ENCODE data around the gene KIT. TPM values are rescaled to one million over a fixed set of nuclear protein-coding genes. Genes with fewer than 3 reads are reported as not detected.

Gene KIT
- total RNA-seq, 1 donor from 2014 or later, result 8.1 TPM

DNA sequence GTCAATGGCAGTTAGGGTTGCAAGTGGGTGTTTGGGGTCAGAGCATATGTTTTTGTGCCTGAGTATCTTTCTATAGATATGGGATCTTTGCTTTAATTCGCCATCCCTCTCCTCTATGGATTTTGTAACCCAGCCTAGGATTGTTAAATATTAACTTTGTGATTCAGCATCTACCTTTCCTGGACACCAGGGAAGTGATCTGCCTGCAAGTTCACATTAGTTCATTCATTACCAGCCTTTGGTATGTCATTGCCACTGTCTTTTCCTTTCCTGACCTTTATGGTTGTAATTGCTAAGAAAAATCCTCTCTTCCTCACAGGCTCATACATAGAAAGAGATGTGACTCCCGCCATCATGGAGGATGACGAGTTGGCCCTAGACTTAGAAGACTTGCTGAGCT lies 73.8 kb downstream of the KIT start:
- no peaks in the 10 kb centered on the region for H3K4me1 ChIP-seq (ENCODE audit: insufficient read depth, low read length)
- TF ChIP-seq, protein P1, sequence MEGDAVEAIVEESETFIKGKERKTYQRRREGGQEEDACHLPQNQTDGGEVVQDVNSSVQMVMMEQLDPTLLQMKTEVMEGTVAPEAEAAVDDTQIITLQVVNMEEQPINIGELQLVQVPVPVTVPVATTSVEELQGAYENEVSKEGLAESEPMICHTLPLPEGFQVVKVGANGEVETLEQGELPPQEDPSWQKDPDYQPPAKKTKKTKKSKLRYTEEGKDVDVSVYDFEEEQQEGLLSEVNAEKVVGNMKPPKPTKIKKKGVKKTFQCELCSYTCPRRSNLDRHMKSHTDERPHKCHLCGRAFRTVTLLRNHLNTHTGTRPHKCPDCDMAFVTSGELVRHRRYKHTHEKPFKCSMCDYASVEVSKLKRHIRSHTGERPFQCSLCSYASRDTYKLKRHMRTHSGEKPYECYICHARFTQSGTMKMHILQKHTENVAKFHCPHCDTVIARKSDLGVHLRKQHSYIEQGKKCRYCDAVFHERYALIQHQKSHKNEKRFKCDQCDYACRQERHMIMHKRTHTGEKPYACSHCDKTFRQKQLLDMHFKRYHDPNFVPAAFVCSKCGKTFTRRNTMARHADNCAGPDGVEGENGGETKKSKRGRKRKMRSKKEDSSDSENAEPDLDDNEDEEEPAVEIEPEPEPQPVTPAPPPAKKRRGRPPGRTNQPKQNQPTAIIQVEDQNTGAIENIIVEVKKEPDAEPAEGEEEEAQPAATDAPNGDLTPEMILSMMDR (IDR thresholded peaks at IDR 0.05; ENCODE audit: insufficient read depth, low read depth, low read length), result no peak
- no peak for TF ChIP-seq EZH2 (IDR thresholded peaks at IDR 0.05; ENCODE audit: insufficient read depth, low read length)
- FAIRE-seq, result no peak
- Mint-ChIP-seq H3K9me3 (ENCODE audit: unreplicated experiment) (no peaks in the 10 kb centered on the region), H3K27ac (ENCODE audit: unreplicated experiment) (no peak overlapping the region), H3K4me1 (ENCODE audit: low read depth, unreplicated experiment) (no peaks in the 10 kb centered on the region), H3K4me3 (ENCODE audit: unreplicated experiment) (no peak overlapping the region), H3K36me3 (ENCODE audit: low read depth, unreplicated experiment) (no peaks in the 10 kb centered on the region), H3K27me3 (ENCODE audit: low read depth, unreplicated experiment) (no peaks in the 10 kb centered on the region)
- H3K36me3 ChIP-seq (ENCODE audit: insufficient read depth, low read length), result no peaks in the 10 kb centered on the region
- H3K27ac ChIP-seq (ENCODE audit: low read depth, low read length), result no peak overlapping the region
- no peak overlapping the region for H3K4me3 ChIP-seq (ENCODE audit: insufficient read depth, low read depth, low read length)
- no peaks in the 10 kb centered on the region for H3K79me2 ChIP-seq (ENCODE audit: insufficient read depth, low read length)
- no peaks in the 10 kb centered on the region for H3K9me3 ChIP-seq (ENCODE audit: insufficient read depth, low read depth, low read length)
- H4K20me1 ChIP-seq (ENCODE audit: insufficient read depth, low read length), result no peaks in the 10 kb centered on the region
- H3K4me2 ChIP-seq (ENCODE audit: low read length), result no peak overlapping the region
- DNase-seq (ENCODE audit: low read depth), result no peak
- no peak overlapping the region for H3K9ac ChIP-seq (ENCODE audit: low read length)
- no peaks in the 10 kb centered on the region for H3K27me3 ChIP-seq (ENCODE audit: insufficient read depth, low read length)
- H2AFZ ChIP-seq (ENCODE audit: low read depth, low read length), result no peak overlapping the region

DNA sequence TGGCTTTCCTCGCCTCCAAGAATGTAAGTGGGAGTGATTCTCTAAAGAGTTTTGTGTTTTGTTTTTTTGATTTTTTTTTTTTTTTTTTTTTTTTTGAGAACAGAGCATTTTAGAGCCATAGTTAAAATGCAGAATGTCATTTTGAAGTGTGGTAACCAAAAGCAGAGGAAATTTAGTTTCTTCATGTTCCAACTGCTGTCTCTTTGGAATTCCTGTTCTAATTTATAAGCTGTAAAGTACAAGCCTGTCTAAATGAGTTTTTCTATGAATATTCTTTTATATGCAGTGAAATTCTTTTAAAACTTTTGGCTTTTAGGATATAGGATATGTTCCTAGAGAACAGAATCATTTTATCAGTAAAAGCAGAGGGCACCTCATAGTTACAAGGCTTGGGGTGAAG lies 74.2 kb downstream of the KIT start:
- Histone ChIP-seq H4K20me1 (ENCODE audit: insufficient read depth, low read length) (no peaks in the 10 kb centered on the region), H3K27ac (ENCODE audit: low read depth, low read length) (no peak overlapping the region), H3K4me1 (ENCODE audit: insufficient read depth, low read length) (no peaks in the 10 kb centered on the region), H3K79me2 (ENCODE audit: insufficient read depth, low read length) (no peaks in the 10 kb centered on the region), H3K4me2 (ENCODE audit: low read length) (no peak overlapping the region), H3K9ac (ENCODE audit: low read length) (no peak overlapping the region), H2AFZ (ENCODE audit: low read depth, low read length) (no peak overlapping the region), H3K36me3 (ENCODE audit: insufficient read depth, low read length) (no peaks in the 10 kb centered on the region), H3K9me3 (ENCODE audit: insufficient read depth, low read depth, low read length) (no peaks in the 10 kb centered on the region), H3K27me3 (ENCODE audit: insufficient read depth, low read length) (no peaks in the 10 kb centered on the region), H3K4me3 (ENCODE audit: insufficient read depth, low read depth, low read length) (no peak overlapping the region)
- FAIRE-seq (no peak), DNase-seq (ENCODE audit: low read depth) (no peak)
- H3K27ac Mint-ChIP-seq (ENCODE audit: unreplicated experiment), result no peak overlapping the region
- no peaks in the 10 kb centered on the region for H3K9me3 Mint-ChIP-seq (ENCODE audit: unreplicated experiment)
- H3K27me3 Mint-ChIP-seq (ENCODE audit: low read depth, unreplicated experiment), result no peaks in the 10 kb centered on the region
- H3K4me1 Mint-ChIP-seq (ENCODE audit: low read depth, unreplicated experiment), result no peaks in the 10 kb centered on the region
- no peak for TF ChIP-seq EZH2 (IDR thresholded peaks at IDR 0.05; ENCODE audit: insufficient read depth, low read length)
- TF ChIP-seq, protein P1 (IDR thresholded peaks at IDR 0.05; ENCODE audit: insufficient read depth, low read depth, low read length), result no peak
- H3K36me3 Mint-ChIP-seq (ENCODE audit: low read depth, unreplicated experiment), result no peaks in the 10 kb centered on the region
- H3K4me3 Mint-ChIP-seq (ENCODE audit: unreplicated experiment), result no peak overlapping the region

DNA sequence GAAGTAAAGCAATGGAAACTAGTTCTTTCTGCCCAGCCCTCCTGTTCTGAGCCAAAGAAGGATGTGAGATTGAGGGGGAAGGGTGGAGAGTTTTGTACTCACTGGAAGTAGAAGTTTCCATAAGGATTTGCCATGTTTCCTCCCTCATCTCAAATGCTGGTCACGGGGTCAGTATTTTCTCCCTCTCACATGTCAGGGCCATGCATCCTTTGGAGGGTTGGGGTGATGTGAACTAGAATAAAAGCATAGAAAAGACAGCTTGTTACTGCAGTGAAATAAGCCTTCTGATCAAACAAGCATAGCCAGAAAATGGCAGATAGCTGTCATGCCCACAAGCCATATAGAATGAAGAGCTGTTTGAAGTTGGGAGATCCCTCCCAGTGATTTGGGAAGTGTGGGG lies 79.7 kb downstream of the KIT start:
- no peaks in the 10 kb centered on the region for H3K4me1 ChIP-seq (ENCODE audit: insufficient read depth, low read length)
- Mint-ChIP-seq H3K4me1 (ENCODE audit: low read depth, unreplicated experiment) (no peaks in the 10 kb centered on the region), H3K36me3 (ENCODE audit: low read depth, unreplicated experiment) (peaks cover 6% of the 10 kb centered on the region), H3K27ac (ENCODE audit: unreplicated experiment) (no peak overlapping the region), H3K27me3 (ENCODE audit: low read depth, unreplicated experiment) (no peaks in the 10 kb centered on the region), H3K4me3 (ENCODE audit: unreplicated experiment) (no peak overlapping the region), H3K9me3 (ENCODE audit: unreplicated experiment) (peaks cover 2% of the 10 kb centered on the region)
- no peak overlapping the region for H2AFZ ChIP-seq (ENCODE audit: low read depth, low read length)
- no peaks in the 10 kb centered on the region for H3K27me3 ChIP-seq (ENCODE audit: insufficient read depth, low read length)
- no peak overlapping the region for H3K4me2 ChIP-seq (ENCODE audit: low read length)
- H3K27ac ChIP-seq (ENCODE audit: low read depth, low read length), result no peak overlapping the region
- H4K20me1 ChIP-seq (ENCODE audit: insufficient read depth, low read length), result no peaks in the 10 kb centered on the region
- no peak for TF ChIP-seq EZH2 (IDR thresholded peaks at IDR 0.05; ENCODE audit: insufficient read depth, low read length)
- TF ChIP-seq, protein P1 (IDR thresholded peaks at IDR 0.05; ENCODE audit: insufficient read depth, low read depth, low read length), result no peak
- no peak overlapping the region for H3K9ac ChIP-seq (ENCODE audit: low read length)
- H3K79me2 ChIP-seq (ENCODE audit: insufficient read depth, low read length), result no peaks in the 10 kb centered on the region
- DNase-seq (ENCODE audit: low read depth), result no peak
- H3K36me3 ChIP-seq (ENCODE audit: insufficient read depth, low read length), result no peaks in the 10 kb centered on the region
- no peak for FAIRE-seq
- no peaks in the 10 kb centered on the region for H3K9me3 ChIP-seq (ENCODE audit: insufficient read depth, low read depth, low read length)
- H3K4me3 ChIP-seq (ENCODE audit: insufficient read depth, low read depth, low read length), result no peak overlapping the region

All from astrocyte (in vitro differentiated cells and primary cell).